Breast epithelium (tissue), 4 donors: Measurements from ENCODE around the gene IGF2BP2. TPM values are rescaled to one million over a fixed set of nuclear protein-coding genes. Genes with fewer than 3 reads are reported as not detected.
"Not testable (repeated sequence)": the region's sequence is repeated elsewhere in the genome, so short reads cannot be mapped to it uniquely, and the experiment has no call there.

Experiments used
- DNase-seq, 2 donors: peaks; one replicate each; pipeline ENCODE4 v3.0.0-alpha.2; 2019; ENCODE audit warnings: low spot score in 2 of 2
- H3K27ac ChIP-seq, 2 donors: fragments of 200-600 bp; sonication (generic) in 1 of 2; one replicate each; pipeline ENCODE4 v1.5.1; 2016 to 2019; ENCODE audit warnings: mild to moderate bottlenecking in 1 of 2
- H3K27me3 ChIP-seq, 2 donors: fragments of 200-600 bp; sonication (generic) in 1 of 2; one replicate each; pipeline versions ENCODE4 v1.5.1 to v1.6.0; 2017 to 2019; ENCODE audit warnings: control low read depth in 1 of 2, mild to moderate bottlenecking in 1 of 2
- H3K36me3 ChIP-seq: fragments of 200-600 bp; one replicate; pipeline ENCODE4 v1.5.1; 2019
- H3K4me1 ChIP-seq, 2 donors: fragments of 200-600 bp; sonication (generic); one replicate each; pipeline ENCODE4 v1.5.1; 2016 to 2019; ENCODE audit warnings: control low read depth in 1 of 2
- H3K4me3 ChIP-seq, 3 donors: fragments of 200-600 bp; sonication (generic); 1 replicate in 2 of 3; 2 replicates in 1 of 3; pipeline ENCODE4 v1.5.1; 2016 to 2019; ENCODE audit warnings: mild to moderate bottlenecking in 3 of 3, moderate library complexity in 2 of 3
- H3K9me3 ChIP-seq, 2 donors: fragments of 200-600 bp; sonication (generic) in 1 of 2; one replicate each; pipeline ENCODE4 v1.5.1; 2016 to 2019; ENCODE audit warnings: control low read depth in 1 of 2
- POLR2A ChIP-seq: fragments of 450-650 bp; IDR thresholded peaks from one replicate; pipeline ENCODE4 v1.6.1; 2016; ENCODE audit warnings: antibody characterized with exemption, mild to moderate bottlenecking, moderate library complexity
- POLR2AphosphoS5 ChIP-seq, 3 donors: sonication (generic); formaldehyde crosslinking; IDR thresholded peaks; one replicate each; pipeline ENCODE4 v1.6.1; 2017; ENCODE audit warnings: antibody characterized with exemption in 3 of 3
- intact Hi-C: fragments of 100-400 bp; cut with DNase I; formaldehyde crosslinking; loops from one replicate; pipeline ENCODE4 v1.15.1; 2023; ENCODE audit warnings: low total_unique reads
- total RNA-seq, 3 donors: library from RNA; depleted of rRNA; stranded (reverse); fragments of >200 nt; gene quantifications; one replicate each; pipeline ENCODE4 v1.1.0, GENCODE V29; 2016
- TF ChIP-seq, protein P1 (sequence below), 3 donors: fragments of 450-650 bp; IDR thresholded peaks; one replicate each; pipeline ENCODE4 v1.5.1; 2016 to 2017; ENCODE audit warnings: antibody characterized with exemption in 3 of 3, mild to moderate bottlenecking in 3 of 3, moderate library complexity in 3 of 3

IGF2BP2 gene
- total RNA-seq, 3 donors from 2014 or later: 4.9 to 27.5 (median 23.8) TPM

GRCh38 chr3:185786956-185787877, 37.6 kb downstream of the IGF2BP2 start:
- H3K4me3 ChIP-seq: no peak overlapping the region
- TF ChIP-seq, protein P1, sequence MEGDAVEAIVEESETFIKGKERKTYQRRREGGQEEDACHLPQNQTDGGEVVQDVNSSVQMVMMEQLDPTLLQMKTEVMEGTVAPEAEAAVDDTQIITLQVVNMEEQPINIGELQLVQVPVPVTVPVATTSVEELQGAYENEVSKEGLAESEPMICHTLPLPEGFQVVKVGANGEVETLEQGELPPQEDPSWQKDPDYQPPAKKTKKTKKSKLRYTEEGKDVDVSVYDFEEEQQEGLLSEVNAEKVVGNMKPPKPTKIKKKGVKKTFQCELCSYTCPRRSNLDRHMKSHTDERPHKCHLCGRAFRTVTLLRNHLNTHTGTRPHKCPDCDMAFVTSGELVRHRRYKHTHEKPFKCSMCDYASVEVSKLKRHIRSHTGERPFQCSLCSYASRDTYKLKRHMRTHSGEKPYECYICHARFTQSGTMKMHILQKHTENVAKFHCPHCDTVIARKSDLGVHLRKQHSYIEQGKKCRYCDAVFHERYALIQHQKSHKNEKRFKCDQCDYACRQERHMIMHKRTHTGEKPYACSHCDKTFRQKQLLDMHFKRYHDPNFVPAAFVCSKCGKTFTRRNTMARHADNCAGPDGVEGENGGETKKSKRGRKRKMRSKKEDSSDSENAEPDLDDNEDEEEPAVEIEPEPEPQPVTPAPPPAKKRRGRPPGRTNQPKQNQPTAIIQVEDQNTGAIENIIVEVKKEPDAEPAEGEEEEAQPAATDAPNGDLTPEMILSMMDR (IDR thresholded peaks at IDR 0.05): no peak
- TF ChIP-seq POLR2AphosphoS5 (IDR thresholded peaks at IDR 0.05): no peak
- TF ChIP-seq POLR2A: no peak
- H3K9me3 ChIP-seq: no peaks in the 10 kb centered on the region
- H3K4me1 ChIP-seq: no peaks in the 10 kb centered on the region
- no peak for DNase-seq
- intact Hi-C loops: no loop called here
- H3K27me3 ChIP-seq: no peaks in the 10 kb centered on the region
- H3K27ac ChIP-seq: no peak overlapping the region
- H3K36me3 ChIP-seq: no peaks in the 10 kb centered on the region

GRCh38 chr3:185786258-185786657, 38.6 kb downstream of the IGF2BP2 start:
- H3K4me3 ChIP-seq, H3K4me1 ChIP-seq, DNase-seq, H3K36me3 ChIP-seq, H3K27me3 ChIP-seq, H3K27ac ChIP-seq, H3K9me3 ChIP-seq, intact Hi-C loops: not testable (repeated sequence)

DNA sequence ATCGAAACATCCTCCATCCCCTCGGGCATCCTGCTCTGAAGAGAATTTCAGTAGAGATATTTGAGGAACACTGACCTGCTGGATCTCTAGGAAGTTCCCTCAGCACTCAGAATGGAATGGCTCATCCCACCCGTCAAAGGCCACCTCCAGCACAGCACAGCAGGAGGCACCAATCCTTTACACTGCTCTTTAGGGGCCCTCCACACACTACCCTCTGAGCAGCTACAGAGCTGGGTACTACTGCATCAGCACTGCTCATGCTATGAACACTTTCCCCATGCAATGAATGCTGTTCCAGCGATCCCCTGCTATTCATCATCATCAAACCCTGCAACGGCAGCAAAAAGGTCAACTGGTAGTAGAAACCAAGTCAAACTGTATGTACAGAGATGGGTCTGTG, 40.5 kb downstream of the IGF2BP2 start:
- intact Hi-C loops: no loop called here
- no peak overlapping the region for H3K4me3 ChIP-seq
- H3K4me1 ChIP-seq: no peaks in the 10 kb centered on the region
- TF ChIP-seq POLR2AphosphoS5 (IDR thresholded peaks at IDR 0.05): no peak
- no peak for TF ChIP-seq POLR2A
- TF ChIP-seq, protein P1 (IDR thresholded peaks at IDR 0.05): no peak
- H3K36me3 ChIP-seq: no peaks in the 10 kb centered on the region
- H3K27ac ChIP-seq: no peak overlapping the region
- no peaks in the 10 kb centered on the region for H3K9me3 ChIP-seq
- H3K27me3 ChIP-seq: no peaks in the 10 kb centered on the region
- DNase-seq: no peak

GRCh38 chr3:185781759-185782158, 43.1 kb downstream of the IGF2BP2 start:
- no peak for DNase-seq
- Histone ChIP-seq H3K9me3 (no peaks in the 10 kb centered on the region), H3K4me1 (no peaks in the 10 kb centered on the region), H3K36me3 (no peaks in the 10 kb centered on the region), H3K27ac (no peak overlapping the region), H3K4me3 (no peak overlapping the region), H3K27me3 (no peaks in the 10 kb centered on the region)
- intact Hi-C loops: no loop called here
- TF ChIP-seq POLR2A (no peak), POLR2AphosphoS5 (IDR thresholded peaks at IDR 0.05) (no peak)
- TF ChIP-seq, protein P1 (IDR thresholded peaks at IDR 0.05): no peak

DNA sequence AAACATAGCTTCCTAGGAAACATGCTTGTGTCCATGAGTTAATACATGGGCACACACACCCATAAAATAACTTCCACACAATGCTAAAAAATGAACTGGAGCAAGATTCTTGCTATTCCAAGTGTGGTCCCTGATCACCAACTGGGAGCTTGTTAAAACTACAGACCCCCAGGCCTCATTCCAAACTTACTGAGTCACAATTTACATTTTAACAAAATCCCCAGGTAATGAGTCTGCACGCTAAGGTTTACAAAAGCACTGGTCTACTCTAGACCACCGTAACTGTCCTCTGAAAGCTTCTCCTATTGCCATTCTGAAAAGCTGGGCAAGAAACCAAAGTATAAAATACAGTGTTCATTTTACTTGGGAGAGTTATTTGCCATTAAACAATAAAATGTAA, 45.4 kb downstream of the IGF2BP2 start:
- TF ChIP-seq POLR2A: no peak
- no peak for TF ChIP-seq POLR2AphosphoS5 (IDR thresholded peaks at IDR 0.05)
- TF ChIP-seq, protein P1 (IDR thresholded peaks at IDR 0.05): no peak
- no peak overlapping the region for H3K27ac ChIP-seq
- no peaks in the 10 kb centered on the region for H3K9me3 ChIP-seq
- DNase-seq: no peak
- no peaks in the 10 kb centered on the region for H3K36me3 ChIP-seq
- H3K4me1 ChIP-seq: no peaks in the 10 kb centered on the region
- no peaks in the 10 kb centered on the region for H3K27me3 ChIP-seq
- intact Hi-C loops: no loop called here
- H3K4me3 ChIP-seq: no peak overlapping the region
